ENCODE results near the gene CHRNB4. TPM values are rescaled to one million over a fixed set of nuclear protein-coding genes. Genes with fewer than 3 reads are reported as not detected.

CHRNB4 gene
- total and polyA plus RNA-seq, 4 donors: not detected

GRCh38 chr15:78634210-78635145 lies 6.5 kb downstream of the CHRNB4 start (continued):
- TF ChIP-seq NR2F2 (IDR thresholded peaks at IDR 0.05) (no peak), SP1 (IDR thresholded peaks at IDR 0.05) (no peak)

DNA sequence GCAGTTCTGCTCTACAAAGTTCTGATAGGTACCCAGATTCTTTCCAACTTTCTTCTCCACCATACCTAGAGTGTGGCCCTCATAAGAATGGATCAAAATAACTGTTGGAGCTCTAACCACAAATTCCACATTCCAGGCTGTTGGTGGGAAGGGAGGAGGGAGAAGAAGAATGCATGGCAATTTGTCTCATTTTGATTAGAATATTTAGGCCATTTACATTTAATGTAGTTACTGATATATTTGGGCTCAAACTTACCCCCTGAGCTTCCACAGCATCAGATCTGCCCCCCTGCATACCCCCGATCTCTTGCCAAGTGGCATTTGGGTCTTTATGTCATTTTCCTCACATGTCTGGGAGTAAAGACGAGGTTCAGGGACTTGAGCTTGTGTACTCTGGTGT lies 7.7 kb downstream of the CHRNB4 start:
- DNase-seq (ENCODE audit: low spot score): no peak
- Histone ChIP-seq H3K4me3 (ENCODE audit: low read depth in 1 of 3, low read length in 3 of 3) (no peak overlapping the region), H3K9ac (ENCODE audit: low read depth in 1 of 2, low read length in 2 of 2) (no peak overlapping the region), H3K27me3 (ENCODE audit: control insufficient read depth in 4 of 4, insufficient read depth in 4 of 4, low read length in 3 of 4) (no peaks in the 10 kb centered on the region), H3K9me3 (ENCODE audit: control insufficient read depth in 4 of 4, low read length in 3 of 4) (peaks cover 0 to 5% (median 2%) of the 10 kb centered on the region in 4 donors), H3K4me1 (ENCODE audit: control insufficient read depth in 4 of 4, insufficient read depth in 4 of 4, low read length in 3 of 4) (no peaks in the 10 kb centered on the region), H3K27ac (ENCODE audit: low read depth in 1 of 2, low read length in 2 of 2) (no peak overlapping the region), H3K36me3 (ENCODE audit: control insufficient read depth in 4 of 4, insufficient read depth in 3 of 4, low read depth in 1 of 4, low read length in 3 of 4) (no peaks in the 10 kb centered on the region)
- 86% methylated on average over 2 of the region's 2 CpGs for WGBS
- no peak for TF ChIP-seq ZBTB33 (IDR thresholded peaks at IDR 0.05)

DNA sequence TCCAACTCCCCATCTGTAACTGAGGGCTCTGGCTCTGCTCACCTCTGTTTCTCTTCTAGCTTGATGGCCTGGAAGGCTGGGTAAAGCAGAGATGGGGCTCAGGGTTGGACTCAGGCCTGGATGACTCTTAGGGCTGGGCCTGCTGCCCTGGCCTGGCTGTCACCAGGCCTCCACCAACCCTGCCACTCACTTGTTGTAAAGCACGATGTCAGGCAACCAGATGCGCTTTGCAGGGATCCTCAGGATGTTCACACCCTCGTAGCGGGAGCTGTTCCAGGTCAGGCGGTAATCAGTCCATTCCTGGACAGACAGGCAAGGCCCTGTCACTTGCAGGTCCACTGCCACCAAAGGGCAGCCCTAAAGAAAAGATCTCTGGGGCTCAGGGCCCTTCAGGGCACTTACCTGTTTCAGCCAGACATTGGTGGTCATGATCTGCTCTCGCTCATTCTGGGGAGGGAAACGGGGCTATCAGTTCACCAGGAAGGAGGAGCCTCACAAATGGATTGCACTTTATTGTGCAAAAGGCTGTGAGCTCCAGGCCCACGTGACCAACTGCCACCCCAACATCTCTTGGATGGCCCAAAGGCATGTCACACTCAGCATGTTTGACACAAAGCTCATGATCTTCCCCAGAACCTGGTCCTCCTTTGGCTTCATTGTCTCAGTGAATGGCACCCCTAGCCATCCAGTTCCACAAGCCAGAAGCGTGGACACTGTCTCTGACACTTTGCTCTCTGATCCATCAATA lies 9.9 kb downstream of the CHRNB4 start:
- H3K9ac ChIP-seq (ENCODE audit: low read depth in 1 of 2, low read length in 2 of 2): no peak overlapping the region
- no peaks in the 10 kb centered on the region for H3K27me3 ChIP-seq (ENCODE audit: control insufficient read depth in 4 of 4, insufficient read depth in 4 of 4, low read length in 3 of 4)
- no peak for DNase-seq (ENCODE audit: low spot score)
- no peak overlapping the region for H3K4me3 ChIP-seq (ENCODE audit: low read depth in 1 of 3, low read length in 3 of 3)
- WGBS: 91% methylated on average over 9 of the region's 9 CpGs
- no peak overlapping the region for H3K27ac ChIP-seq (ENCODE audit: low read depth in 1 of 2, low read length in 2 of 2)
- no peaks in the 10 kb centered on the region for H3K4me1 ChIP-seq (ENCODE audit: control insufficient read depth in 4 of 4, insufficient read depth in 4 of 4, low read length in 3 of 4)
- H3K36me3 ChIP-seq (ENCODE audit: control insufficient read depth in 4 of 4, insufficient read depth in 3 of 4, low read depth in 1 of 4, low read length in 3 of 4): no peaks in the 10 kb centered on the region
- TF ChIP-seq GABPA (IDR thresholded peaks at IDR 0.05 in 1 of 2, conservative IDR thresholded peaks at IDR 0.05 in 1 of 2): no peak
- TF ChIP-seq NR2F2 (IDR thresholded peaks at IDR 0.05): no peak
- TF ChIP-seq FOXA2 (IDR thresholded peaks at IDR 0.05): no peak
- TF ChIP-seq, protein P1, sequence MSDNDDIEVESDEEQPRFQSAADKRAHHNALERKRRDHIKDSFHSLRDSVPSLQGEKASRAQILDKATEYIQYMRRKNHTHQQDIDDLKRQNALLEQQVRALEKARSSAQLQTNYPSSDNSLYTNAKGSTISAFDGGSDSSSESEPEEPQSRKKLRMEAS (IDR thresholded peaks at IDR 0.05): no peak
- no peak for TF ChIP-seq HNF4G (IDR thresholded peaks at IDR 0.05)
- TF ChIP-seq FOXA1 (IDR thresholded peaks at IDR 0.05): no peak
- no peak for TF ChIP-seq ZBTB33 (IDR thresholded peaks at IDR 0.05)
- TF ChIP-seq YY1 (IDR thresholded peaks at IDR 0.05): no peak
- TF ChIP-seq CTCF (IDR thresholded peaks at IDR 0.05; ENCODE audit: low read depth, low read length, missing input control): no peak
- peaks cover 0 to 5% (median 2%) of the 10 kb centered on the region in 4 donors for H3K9me3 ChIP-seq (ENCODE audit: control insufficient read depth in 4 of 4, low read length in 3 of 4)
